Measurements from ENCODE around the gene PCNX1. TPM values are rescaled to one million over a fixed set of nuclear protein-coding genes. Genes with fewer than 3 reads are reported as not detected.
"Not testable (repeated sequence)": the region's sequence is repeated elsewhere in the genome, so short reads cannot be mapped to it uniquely, and the experiment has no call there.

The PCNX1 gene
- total RNA-seq, 1 donor from 2014 or later: 28.9 TPM

DNA sequence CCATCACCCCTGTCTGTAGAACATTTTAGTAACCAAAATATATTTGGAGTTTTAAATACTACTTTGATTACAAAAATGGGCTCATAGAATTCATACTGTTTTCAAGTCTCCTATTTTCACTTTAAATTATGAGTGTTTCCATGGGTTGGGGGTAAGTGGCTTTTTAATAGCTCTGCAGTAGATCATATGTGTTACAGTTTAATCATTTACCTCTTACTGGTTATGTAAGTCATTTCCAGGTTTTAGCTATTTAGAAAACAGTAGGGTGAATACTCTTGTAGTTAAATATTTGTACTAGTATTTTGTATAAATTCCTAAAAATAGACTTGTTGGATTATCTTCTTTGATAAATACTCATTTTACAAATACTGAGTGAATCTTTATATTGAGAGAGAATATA, 8.2 kb downstream of the PCNX1 start:
- no peak for DNase-seq (ENCODE audit: low read depth in 2 of 2)

DNA sequence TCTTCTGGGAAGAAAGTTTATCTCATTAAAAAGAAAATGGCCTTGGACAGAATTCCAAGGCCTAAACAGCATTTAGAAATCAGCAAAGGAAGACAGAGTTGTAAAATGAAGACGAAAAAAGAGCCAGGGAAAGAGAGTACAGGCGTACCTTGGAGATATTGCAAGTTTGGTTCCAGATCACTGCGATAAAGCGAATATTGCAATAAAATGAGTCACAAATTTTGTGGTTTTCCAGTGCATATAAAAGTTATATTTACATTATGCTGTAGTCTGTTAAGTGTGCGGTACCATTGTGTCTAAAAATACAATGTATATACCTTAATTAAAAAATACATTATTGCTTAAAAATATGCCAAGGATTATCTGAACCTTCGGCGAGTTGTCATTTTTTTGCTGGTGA, 9.0 kb downstream of the PCNX1 start:
- DNase-seq (ENCODE audit: low read depth in 2 of 2): no peak

DNA sequence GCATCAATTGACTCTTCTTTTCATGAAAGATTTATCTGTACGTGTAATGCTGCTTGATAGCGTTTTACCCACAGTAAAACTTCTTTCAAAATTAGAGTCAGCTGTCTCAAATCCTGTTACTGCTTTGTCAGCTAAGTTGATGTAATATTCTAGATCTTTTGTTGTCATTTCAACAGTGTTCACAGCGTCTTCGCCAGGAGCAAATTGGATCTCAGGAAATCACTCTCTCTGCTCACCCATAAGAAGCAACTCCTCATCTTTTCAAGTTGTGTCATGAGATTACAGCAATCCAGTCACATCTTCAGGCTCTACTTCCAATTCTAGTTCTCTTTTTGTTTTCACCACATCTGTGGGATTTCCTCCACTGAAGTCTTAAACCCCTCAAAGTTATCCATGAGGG, 9.5 kb downstream of the PCNX1 start:
- no peak for DNase-seq (ENCODE audit: low read depth in 2 of 2)

DNA sequence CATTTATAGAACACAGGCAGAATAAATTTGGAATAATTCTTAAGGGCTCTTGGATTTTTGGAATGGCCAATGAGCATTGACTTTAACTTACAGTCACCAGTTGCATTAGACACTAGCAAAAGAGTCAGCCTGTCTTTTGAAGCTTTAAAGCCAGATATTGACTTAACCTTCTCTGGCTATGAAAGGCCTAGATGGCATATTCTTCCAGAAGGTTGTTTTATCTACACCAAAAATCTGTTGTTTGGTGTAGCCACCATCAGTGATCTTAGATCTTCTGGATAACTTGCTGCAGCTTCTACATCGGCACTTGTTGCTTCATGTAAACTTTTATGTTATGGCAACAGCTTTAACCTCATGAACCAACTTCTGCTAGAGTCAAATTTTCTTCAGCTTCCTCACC, 10.4 kb downstream of the PCNX1 start:
- DNase-seq (ENCODE audit: low read depth in 2 of 2): no peak

DNA sequence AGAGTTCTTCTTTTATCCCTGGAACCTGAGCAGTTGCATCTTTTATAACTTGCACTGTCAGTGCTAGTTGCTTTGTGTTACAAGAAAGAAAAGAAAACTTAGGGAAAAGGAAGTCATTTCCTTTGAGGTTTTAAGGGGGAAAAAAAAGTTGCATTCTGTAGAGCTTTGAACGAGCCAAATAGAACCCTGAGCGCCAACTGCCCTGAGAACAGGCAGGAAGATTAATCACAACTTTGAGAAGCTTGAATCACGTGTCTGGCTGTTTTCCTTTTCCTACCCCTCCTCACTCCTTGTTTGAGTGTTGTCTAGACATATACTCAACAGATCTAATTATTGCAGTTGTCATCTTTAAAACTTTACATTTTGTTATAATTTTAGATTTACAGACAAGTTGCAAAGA, 12.5 kb downstream of the PCNX1 start:
- peak in 1 of 2 donors; percentile 86 for DNase-seq (ENCODE audit: low read depth in 2 of 2)

DNA sequence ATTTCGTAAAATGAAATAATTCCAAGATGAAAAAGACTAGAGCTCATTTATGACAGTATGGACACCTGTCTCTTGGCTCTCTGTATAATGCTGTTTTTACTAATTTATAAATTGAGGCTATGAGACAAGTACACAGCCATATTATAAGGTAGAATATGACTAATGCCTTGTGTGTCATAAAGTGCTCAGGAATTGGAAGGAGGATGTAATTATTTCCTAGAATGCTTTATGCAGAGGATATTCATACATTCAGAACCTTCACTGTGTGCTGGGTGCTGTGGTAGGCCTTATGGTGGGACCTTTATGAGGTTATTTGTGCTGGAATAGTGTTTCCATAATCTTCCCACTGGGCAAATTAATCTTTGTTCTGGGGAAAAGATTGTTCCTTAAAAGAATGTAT, 13.3 kb downstream of the PCNX1 start:
- DNase-seq (ENCODE audit: low read depth in 2 of 2): peak in 1 of 2 donors; percentile 41

DNA sequence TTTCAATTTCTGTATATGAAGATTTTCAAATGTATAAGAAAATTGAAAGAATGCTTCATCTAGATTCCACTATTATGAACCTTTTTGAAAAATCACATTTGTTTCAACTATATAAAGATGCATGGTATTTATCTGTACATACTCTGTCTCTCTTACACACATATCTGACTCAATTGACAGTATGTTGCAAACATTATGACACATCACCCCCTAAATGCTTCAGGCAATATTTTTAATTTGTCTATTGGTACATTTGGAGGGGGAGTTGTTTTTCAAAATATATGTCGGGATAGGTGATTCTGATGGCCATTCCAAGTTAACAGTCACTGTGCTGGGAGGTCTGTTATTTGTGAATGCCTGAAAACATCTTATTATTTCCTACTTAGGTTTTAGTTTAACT, 14.4 kb downstream of the PCNX1 start:
- no peak for DNase-seq (ENCODE audit: low read depth in 2 of 2)

DNA sequence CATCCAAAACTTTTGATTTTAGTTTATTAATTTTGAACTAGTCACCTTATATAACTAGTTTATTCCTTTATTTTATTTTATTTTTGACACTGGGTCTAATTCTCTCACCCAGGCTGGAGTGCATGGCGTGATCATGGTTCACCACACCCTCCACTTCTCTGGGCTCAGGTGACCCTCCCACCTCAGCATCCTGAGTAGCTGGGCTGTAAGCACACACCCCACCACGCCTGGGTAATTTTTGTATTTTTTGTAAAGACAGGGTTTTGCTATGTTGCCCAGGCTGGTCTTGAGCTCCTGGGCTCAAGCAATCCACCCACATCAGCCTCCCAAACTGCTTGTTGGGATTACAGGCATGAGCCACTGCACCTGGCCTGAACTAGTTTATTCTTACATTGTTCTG, 17.3 kb downstream of the PCNX1 start:
- DNase-seq (ENCODE audit: low read depth in 2 of 2): no peak

DNA sequence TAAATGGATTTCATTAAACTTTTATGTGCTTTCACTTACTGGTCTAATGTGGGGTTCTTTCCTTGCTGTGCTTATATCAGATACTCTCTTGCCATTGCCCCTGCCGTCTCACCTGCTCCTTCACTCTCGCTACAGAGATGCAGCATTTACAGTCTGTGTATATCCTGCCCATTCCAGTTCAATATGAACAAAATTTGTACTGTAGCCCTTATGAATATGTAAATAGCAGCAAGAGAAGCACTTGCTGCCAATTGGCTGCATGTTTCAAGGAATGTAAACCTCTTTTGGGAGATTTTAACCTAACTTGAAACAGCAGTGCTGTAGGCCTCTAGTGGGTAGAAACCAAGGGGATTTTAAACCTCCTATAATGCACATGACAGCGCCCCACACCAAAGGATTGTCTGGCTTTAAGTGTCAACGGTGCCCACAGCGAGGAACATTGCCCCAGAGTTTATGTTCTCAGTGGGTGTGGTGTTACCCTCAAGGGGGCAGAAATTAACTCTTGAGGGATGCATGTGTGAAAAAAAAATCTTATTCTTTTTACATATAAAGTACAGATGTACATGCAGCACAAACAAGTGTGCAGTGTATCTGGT, 19.1 kb downstream of the PCNX1 start:
- DNase-seq (ENCODE audit: low read depth in 2 of 2): no peak

DNA sequence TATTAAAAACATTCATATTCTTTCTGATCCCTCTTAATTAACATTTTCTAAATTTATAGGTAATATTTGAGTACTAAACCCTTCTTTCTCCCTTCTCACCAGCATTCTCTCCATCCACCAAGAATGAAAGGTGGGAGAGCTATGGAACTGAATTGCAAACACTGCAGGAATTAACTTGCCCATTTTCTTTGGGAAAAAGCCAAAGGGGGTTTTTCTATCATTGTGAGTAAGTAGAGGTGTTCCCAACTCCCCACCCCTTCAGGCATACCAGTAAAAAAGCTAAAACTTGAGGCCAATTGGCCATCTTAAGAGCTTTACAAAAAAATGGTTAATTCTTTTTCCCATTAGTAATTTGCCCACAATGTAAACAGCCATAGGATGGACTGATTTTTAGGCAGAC, 23.7 kb downstream of the PCNX1 start:
- DNase-seq (ENCODE audit: low read depth in 2 of 2): no peak

DNA sequence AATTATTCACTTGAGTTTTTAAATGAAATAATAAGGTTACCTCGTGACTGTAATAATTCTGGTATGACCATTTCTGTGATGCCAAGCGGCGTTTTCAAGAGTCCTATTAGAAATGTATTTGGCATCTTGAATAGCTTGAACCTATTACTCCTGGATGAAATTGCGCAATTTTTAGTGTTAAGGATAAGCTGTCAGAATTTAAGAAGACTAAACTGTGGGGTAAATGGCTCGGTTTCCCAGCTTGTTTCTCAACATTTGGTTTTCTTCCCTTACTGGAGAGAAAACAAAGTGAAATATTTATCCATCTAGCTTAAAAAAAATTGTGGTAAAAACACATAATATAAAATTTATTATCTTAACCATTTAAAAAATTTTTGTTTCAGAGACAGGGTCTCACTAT, 26.8 kb downstream of the PCNX1 start:
- no peak for DNase-seq (ENCODE audit: low read depth in 2 of 2)

DNA sequence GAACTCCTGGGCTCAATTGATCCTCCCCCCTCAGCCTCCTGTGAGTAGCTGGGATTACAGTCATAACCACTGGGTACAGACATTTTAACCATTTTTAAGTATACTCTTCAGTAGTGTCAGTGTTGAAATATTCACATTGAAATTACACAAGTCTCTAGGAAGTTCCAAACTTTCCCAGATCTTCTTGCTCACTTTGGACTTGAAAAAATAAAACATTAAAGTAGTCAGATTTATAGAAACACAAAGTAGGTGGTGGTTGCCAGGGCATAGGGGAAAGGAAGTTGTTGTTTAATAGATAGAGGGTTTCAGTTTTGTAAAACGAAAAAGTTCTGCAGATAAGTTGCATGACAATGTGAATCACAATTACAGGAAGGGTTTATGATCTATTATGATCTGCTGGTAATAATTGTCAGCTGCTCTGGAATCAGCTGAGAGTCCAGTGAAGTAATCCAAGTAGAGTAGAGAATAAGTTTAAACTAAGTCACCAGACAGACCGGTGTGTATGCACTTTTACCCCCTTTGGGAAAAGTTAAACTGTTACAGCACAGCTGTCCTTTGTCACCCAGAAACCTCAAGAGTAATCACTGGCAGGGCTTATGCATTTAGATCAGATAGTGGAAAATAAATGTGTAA, 27.4 kb downstream of the PCNX1 start:
- peak; percentile 68 to 80 for DNase-seq (ENCODE audit: low read depth in 2 of 2)

DNA sequence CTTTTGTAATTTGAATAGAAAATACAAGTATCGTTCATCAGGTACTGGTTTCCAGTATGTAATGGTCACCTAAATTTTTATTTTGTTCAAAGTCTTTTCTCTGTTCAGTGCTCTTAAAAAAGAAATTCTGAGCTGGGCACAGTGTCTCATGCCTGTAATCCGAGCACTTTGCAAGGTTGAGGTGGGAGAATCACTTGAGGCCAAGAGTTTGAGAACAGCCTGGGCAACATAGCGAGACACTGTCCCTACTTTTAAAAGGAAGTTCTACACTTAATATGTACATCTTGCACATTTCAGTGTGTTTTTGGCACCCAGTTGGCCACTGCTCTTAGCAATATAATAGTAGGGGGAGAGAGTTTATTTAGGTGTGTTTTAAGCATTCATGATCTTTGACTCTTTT, 27.9 kb downstream of the PCNX1 start:
- DNase-seq (ENCODE audit: low read depth in 2 of 2): peak; percentile 15 to 36

DNA sequence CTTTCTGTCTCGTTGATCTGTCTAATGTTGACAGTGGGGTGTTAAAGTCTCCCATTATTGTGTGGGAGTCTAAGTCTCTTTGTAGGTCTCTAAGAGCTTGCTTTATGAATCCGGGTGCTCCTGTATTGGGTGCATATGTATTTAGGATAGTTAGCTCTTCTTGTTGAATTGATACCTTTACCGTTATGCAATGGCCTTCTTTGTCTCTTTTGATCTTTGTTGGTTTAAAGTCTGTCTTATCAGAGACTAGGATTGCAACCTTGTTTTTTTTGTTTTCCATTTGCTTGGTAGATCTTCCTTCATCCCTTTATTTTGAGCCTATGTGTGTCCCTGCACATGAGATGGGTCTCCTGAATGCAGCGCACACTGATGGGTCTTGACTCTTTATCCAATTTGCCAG, 32.4 kb downstream of the PCNX1 start:
- not testable (repeated sequence) for DNase-seq (ENCODE audit: low read depth in 2 of 2)

DNA sequence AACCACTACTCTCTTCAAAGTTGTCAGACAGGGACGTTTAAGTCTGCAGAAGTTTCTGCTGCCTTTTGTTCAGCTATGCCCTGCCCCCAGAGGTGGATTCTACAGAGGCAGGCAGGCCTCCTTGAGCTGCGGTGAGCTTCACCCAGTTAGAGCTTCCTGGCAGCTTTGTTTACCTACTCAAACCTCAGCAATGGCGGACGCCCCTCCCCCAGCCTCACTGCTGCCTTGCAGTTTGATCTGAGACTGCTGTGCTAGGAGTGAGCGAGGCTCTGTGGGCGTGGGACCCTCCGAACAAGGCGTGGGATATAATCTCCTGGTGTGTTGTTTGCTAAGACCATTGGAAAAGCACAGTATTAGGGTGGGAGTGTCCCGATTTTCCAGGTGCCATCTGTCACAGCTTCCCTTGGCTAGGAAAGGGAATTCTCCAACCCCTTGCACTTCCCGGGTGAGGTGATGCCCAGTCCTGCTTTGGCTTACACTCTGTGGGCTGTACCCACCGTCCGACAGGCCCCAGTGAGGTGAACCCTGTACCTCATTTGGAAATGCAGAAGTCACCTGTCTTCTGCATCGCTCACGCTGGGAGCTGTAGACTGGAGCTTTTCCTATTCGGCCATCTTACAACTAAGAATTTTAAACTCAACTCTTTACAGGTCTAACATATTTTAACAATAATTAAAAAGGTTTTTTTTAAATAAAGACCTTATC, 34.5 kb downstream of the PCNX1 start:
- DNase-seq (ENCODE audit: low read depth in 2 of 2): not testable (repeated sequence)

DNA sequence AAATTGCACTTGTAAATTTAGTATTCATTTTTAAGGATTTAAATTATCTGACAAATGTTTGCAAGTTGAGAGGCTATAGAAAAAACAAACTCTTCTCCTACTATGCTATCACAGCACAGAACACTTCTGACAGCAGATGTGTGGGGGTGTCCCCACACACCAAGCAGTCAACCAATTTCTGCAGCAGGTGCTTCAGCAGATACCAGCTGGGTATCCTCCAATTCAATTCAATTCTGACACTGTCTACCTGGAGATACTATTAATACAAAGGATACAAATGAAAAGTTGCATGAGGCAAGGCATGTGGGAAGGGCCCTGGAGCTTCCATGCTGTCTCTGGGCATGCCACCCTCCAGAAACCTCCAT, 35.1 kb downstream of the PCNX1 start:
- DNase-seq (ENCODE audit: low read depth in 2 of 2): no peak

DNA sequence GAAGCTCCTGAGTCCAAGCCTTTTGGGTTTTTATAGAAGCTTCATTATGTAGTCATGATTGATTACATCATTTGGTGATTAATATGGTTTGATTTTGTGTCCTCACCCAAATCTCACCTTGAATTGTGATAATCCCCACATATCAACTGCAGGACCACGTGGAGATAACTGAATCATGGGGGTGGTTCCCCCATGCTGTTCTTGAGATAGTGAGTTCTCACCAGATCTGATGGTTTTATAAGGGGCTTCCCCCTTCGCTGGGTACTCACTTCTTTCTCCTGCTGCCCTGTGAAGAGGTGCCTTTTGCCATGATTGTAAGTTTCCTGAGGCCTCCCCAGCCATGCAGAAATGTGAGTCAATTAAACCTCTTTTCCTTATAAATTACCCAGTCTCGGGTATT, 35.5 kb downstream of the PCNX1 start:
- DNase-seq (ENCODE audit: low read depth in 2 of 2): not testable (repeated sequence)

DNA sequence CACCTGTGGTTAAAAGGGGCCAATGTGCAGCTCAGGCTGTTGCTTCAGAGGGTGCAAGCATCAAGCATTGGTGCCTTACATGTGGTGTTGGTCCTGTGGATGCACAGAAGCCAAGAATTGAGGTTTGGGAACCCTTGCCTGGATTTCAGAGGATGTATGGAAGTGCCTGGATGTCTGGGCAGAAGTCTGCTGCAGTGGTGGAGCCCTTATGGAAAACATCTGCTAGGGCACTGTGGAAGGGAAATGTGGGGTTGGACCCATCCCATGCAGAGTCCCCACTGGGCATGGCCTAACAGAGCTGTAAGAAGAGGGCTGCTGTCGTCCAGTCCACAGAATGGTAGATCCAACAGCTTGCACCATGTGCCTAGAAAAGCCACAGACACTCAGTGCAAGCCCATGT, 36.6 kb downstream of the PCNX1 start:
- no peak for DNase-seq (ENCODE audit: low read depth in 2 of 2)

DNA sequence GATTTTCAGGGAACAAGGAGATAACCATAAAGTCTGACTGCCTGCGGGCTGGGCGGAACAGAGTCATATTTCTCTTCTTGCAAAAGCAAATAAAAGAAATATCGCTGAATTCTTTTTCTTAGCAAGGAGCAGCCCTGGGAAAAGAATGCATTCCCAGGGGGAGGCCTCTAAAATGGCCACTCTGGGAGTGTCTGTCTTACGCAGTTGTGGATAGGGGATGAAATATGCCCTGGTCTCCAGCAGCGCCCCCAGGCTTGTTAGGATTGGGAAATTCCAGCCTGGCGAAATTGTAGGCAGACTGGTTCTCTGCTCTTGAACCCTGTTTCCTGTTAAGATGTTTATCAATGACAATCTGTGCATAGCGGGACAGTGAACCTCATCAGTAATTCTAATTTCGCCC, 40.5 kb downstream of the PCNX1 start:
- no peak for DNase-seq (ENCODE audit: low read depth in 2 of 2)

DNA sequence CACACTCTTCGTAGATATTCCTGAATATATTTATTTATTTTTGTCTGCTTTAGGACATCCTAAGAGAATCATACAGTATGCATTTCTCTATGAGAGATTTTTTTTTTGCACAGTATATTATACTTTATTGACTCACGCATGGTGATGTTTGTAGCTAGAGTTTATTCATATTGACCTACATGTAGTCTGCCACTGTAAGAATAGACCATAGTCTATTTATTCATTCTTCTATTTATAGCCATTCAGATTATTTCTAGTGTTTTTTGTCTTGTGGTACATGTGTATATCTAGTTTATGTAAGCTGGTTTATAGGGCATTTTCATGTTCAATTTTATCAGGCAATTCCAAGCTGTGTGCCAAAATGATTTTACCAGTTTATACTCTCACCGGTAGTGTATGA, 45.2 kb downstream of the PCNX1 start:
- DNase-seq (ENCODE audit: low read depth in 2 of 2): no peak

DNA sequence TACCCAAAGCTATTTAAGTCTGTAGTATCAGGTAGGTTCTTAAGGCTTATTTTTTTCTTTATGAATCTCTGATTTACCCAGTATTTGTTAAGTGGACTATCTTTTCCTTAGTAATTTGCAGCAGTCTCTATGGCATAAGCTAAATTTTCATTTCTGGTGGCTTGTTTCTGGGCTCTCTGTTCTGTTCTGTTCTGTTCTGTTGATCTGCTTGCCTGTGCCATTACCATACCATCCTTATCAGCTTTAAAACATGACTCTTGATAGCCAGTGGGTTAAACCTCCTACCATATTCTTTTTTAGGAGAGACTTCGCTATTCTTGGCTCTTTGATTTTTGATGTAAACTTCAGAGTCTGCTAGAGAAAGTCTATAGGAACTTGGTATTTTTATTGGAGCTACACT, 46.8 kb downstream of the PCNX1 start:
- no peak for DNase-seq (ENCODE audit: low read depth in 2 of 2)

DNA sequence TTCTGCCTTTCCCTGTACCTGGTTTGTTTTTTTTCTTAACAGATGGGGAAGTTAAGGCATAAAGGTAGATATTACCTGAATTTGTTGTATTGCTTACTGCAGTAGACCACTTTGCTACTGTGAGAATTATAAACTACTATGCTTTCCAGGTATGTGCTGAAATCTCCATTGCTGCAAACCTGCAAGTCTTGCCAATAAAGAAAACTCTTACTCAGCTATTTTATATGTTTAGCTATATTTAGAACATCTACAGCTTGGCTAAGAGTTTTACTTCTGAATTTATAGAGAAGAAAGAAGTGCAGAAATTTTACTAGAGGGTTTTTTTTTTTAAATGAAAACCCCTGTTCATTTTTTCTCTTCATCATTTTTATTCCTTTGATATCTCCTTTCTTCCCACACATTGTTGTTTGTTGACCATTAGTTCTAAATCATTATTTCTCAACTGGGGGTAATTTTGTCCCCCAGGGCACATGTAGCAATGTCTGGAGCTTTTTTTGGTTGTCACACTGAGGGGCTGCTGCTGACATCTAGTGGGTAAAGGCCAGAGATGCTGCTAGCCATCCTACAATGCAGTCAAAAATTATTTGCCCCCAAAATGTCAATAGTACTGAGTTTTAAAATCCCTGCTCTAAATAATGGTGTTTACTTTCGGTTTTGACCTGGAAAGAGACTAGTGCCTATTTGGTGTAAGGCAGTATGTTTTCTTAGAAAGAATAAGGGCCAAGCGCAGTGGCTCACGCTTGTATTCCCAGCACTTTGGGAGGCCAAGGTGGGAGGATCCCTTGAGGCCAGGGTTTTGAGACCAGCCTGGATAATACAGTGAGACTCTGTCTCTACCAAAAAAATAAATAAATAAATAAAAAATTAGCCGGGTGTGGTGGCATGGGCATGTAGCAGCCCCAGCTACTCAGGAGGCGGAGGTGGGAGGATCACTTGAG, 48.6 kb downstream of the PCNX1 start:
- peak; percentile 20 to 56 for DNase-seq (ENCODE audit: low read depth in 2 of 2)

Data from dermis microvascular lymphatic vessel endothelial cell (primary cell).